H1 (cell line): ENCODE measurements around the gene CSNK2B. TPM values are rescaled to one million over a fixed set of nuclear protein-coding genes. Genes with fewer than 3 reads are reported as not detected.

Experiments
- CBX8 ChIP-seq: fragments of 300-800, 300-1000 bp; sonication (generic); IDR thresholded peaks from 2 replicates; pipeline ENCODE4 v1.7.1; 2016; ENCODE audit warnings: low read depth, low read length, borderline replicate concordance
- EZH2 ChIP-seq: fragments of 200-600 bp; sonication (generic); IDR thresholded peaks from 2 replicates; pipeline ENCODE4 v1.7.1; 2012; ENCODE audit warnings: low read depth, mild to moderate bottlenecking, moderate library complexity, low read length, inconsistent platforms; ENCODE audit not compliant: severe bottlenecking
- JUN ChIP-seq: IDR thresholded peaks from 2 replicates; pipeline ENCODE4 v1.6.1; 2011; ENCODE audit warnings: low read depth, mild to moderate bottlenecking, improper control_type of control experiment, low read length
- KDM4A ChIP-seq: IDR thresholded peaks from one replicate; pipeline ENCODE4 v1.7.1; 2012; ENCODE audit warnings: low read depth, mild to moderate bottlenecking, moderate library complexity, low read length, inconsistent platforms; ENCODE audit not compliant: severe bottlenecking
- RBBP5 ChIP-seq: IDR thresholded peaks from 2 replicates; pipeline ENCODE4 v1.7.1; 2012; ENCODE audit warnings: low read depth, mild to moderate bottlenecking, inconsistent platforms, low read length, moderate library complexity, borderline replicate concordance
- SIRT6 ChIP-seq: IDR thresholded peaks from one replicate; pipeline ENCODE4 v1.7.1; 2012; ENCODE audit warnings: low read length, inconsistent platforms
- TEAD4 ChIP-seq: IDR thresholded peaks from 2 replicates; pipeline ENCODE4 v1.6.1; 2012; ENCODE audit warnings: low read depth, low read length, inconsistent platforms, mixed read lengths
- polyA plus RNA-seq, 7 experiments: library from polyadenylated mRNA; depleted of rRNA in 3 of 7; stranded (reverse) in 5 of 7; unstranded in 2 of 7; fragments of >200 nt in 5 of 7; fragments of 200-250 nt in 2 of 7; gene quantifications; 1 replicate in 5 of 7; 2 replicates in 1 of 7; 4 replicates in 1 of 7; pipeline versions ENCODE4 v1.2.1 to v1.2.3, GENCODE V29; 2011 to 2013; ENCODE audit warnings: missing spikeins in 2 of 7, mixed read lengths in 2 of 7
- total RNA-seq: library from RNA; stranded (reverse); fragmentation: NEBNext Ultra II Directional; extraction: Animal tissue kit (Norgen Biotek cat#: 25700); gene quantifications from 2 replicates; pipeline ENCODE4 v1.2.1, GENCODE V29; 2021
- TF ChIP-seq, protein P1 (sequence below): IDR thresholded peaks from 2 replicates; pipeline ENCODE4 v1.6.1; 2012; ENCODE audit warnings: low read length, inconsistent platforms

Gene CSNK2B
- total and polyA plus RNA-seq, 2 of the 8 experiments (the other 6 are each of a cell fraction or from before 2014, with no cell fraction given): 169 to 208 TPM

DNA sequence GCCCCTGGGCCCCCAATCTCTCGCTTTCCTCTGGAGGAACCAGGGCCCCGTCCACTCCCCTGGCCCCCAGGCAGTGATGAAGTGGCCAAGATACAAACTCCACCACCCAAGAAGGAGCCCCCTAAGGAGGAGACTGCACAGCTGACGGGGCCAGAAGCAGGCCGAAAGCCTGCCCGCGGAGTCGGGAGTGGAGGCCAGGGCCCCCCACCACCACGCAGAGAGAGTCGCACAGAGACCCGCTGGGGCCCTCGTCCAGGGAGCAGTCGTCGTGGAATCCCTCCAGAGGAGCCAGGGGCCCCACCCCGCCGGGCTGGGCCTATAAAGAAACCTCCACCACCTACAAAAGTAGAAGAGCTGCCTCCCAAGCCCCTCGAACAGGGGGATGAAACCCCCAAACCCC, 34.7 kb upstream of the CSNK2B start (continued):
- TF ChIP-seq KDM4A: no peak
- TF ChIP-seq SIRT6: no peak
- no peak for TF ChIP-seq TEAD4
- TF ChIP-seq, protein P1, sequence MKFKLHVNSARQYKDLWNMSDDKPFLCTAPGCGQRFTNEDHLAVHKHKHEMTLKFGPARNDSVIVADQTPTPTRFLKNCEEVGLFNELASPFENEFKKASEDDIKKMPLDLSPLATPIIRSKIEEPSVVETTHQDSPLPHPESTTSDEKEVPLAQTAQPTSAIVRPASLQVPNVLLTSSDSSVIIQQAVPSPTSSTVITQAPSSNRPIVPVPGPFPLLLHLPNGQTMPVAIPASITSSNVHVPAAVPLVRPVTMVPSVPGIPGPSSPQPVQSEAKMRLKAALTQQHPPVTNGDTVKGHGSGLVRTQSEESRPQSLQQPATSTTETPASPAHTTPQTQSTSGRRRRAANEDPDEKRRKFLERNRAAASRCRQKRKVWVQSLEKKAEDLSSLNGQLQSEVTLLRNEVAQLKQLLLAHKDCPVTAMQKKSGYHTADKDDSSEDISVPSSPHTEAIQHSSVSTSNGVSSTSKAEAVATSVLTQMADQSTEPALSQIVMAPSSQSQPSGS: no peak
- no peak for TF ChIP-seq JUN
- TF ChIP-seq RBBP5: no peak
- no peak for TF ChIP-seq EZH2
- TF ChIP-seq CBX8: no peak
